Measurements from ENCODE around the gene GPR146.
"Not testable (repeated sequence)": the region's sequence is repeated elsewhere in the genome, so short reads cannot be mapped to it uniquely, and the experiment has no call there.

GPR146 gene, protein sequence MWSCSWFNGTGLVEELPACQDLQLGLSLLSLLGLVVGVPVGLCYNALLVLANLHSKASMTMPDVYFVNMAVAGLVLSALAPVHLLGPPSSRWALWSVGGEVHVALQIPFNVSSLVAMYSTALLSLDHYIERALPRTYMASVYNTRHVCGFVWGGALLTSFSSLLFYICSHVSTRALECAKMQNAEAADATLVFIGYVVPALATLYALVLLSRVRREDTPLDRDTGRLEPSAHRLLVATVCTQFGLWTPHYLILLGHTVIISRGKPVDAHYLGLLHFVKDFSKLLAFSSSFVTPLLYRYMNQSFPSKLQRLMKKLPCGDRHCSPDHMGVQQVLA

GRCh38 chr7:1044189-1045068, at the start of gene GPR146:
Gene GPR146 (plus strand): TSS chr7:1044546. CDS start chr7:1057516, 12,970 bp downstream.
- Histone ChIP-seq H3K36me3 (ENCODE audit: insufficient read depth, low read length) (no peaks in the 10 kb centered on the region), H3K9ac (ENCODE audit: low read depth, low read length) (peak within 1 kb of the TSS; percentile 76), H3K4me1 (ENCODE audit: insufficient read depth, low read length) (peaks cover 10% of the 10 kb centered on the region; the same call in 1 of the 2 replicates), H3K9me3 (ENCODE audit: control insufficient read depth, insufficient read depth, low read length) (no peaks in the 10 kb centered on the region)

- H3K36me3 ChIP-seq (ENCODE audit: insufficient read depth, low read length) = peaks cover 4% of the 10 kb centered on the region; the same call in 1 of the 2 replicates
- peaks cover 5% of the 10 kb centered on the region; the same call in 1 of the 2 replicates for H3K4me1 ChIP-seq (ENCODE audit: insufficient read depth, low read length)
- no peak overlapping the region for H3K9ac ChIP-seq (ENCODE audit: low read depth, low read length)
- no peaks in the 10 kb centered on the region for H3K9me3 ChIP-seq (ENCODE audit: control insufficient read depth, insufficient read depth, low read length)
Observed at GRCh38 chr7:994592-995308, 49.6 kb upstream of the GPR146 start.

GRCh38 chr7:995571-995970, 48.8 kb upstream of the GPR146 start:
- Histone ChIP-seq H3K4me1 (ENCODE audit: insufficient read depth, low read length) (peaks cover 7% of the 10 kb centered on the region; the same call in 1 of the 2 replicates), H3K9me3 (ENCODE audit: control insufficient read depth, insufficient read depth, low read length) (no peaks in the 10 kb centered on the region), H3K36me3 (ENCODE audit: insufficient read depth, low read length) (peaks cover 4% of the 10 kb centered on the region; the same call in 1 of the 2 replicates), H3K9ac (ENCODE audit: low read depth, low read length) (no peak overlapping the region)

DNA sequence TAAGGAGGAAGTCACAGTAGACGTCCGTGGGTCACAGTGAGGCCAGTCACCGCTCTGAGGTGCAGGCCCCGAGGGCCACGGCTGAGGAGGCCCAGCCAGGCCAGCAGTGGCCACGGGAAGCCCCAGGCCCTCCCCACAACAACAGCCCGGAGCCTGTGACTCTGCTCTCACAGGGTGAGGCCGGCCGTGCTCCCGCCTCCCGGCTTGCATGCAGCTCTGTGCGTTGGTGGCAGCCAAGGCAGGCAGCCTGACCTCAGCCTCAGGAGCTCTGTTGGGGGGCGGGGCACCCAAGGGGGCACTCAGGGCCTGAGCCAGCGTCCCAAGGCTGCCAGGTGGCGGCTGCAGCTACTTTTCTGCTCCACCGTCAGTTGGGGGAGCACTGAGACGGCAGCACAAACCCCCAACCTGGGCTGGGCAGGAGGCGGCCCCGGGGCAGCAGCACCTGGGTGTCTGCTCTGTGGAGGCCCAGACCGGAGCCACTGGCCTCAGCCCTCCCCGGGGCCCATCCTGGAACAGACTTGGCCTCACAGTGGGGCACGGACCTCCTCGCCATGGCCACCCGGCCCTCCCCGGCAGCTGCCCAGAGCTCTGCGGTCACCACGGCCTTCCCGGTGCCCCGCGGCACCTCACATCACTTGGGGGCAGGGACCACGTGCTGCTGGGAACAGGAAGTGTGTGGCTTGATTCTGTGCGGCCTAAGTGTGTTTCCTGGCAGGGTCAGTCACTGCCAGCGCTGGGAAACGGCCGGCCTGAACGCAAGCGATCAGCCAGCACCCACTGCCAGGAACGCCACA, 48.1 kb upstream of the GPR146 start:
- Histone ChIP-seq H3K36me3 (ENCODE audit: insufficient read depth, low read length) (peaks cover 4% of the 10 kb centered on the region; the same call in 1 of the 2 replicates), H3K4me1 (ENCODE audit: insufficient read depth, low read length) (peaks cover 7% of the 10 kb centered on the region; the same call in 1 of the 2 replicates), H3K9me3 (ENCODE audit: control insufficient read depth, insufficient read depth, low read length) (no peaks in the 10 kb centered on the region), H3K9ac (ENCODE audit: low read depth, low read length) (no peak overlapping the region)

DNA sequence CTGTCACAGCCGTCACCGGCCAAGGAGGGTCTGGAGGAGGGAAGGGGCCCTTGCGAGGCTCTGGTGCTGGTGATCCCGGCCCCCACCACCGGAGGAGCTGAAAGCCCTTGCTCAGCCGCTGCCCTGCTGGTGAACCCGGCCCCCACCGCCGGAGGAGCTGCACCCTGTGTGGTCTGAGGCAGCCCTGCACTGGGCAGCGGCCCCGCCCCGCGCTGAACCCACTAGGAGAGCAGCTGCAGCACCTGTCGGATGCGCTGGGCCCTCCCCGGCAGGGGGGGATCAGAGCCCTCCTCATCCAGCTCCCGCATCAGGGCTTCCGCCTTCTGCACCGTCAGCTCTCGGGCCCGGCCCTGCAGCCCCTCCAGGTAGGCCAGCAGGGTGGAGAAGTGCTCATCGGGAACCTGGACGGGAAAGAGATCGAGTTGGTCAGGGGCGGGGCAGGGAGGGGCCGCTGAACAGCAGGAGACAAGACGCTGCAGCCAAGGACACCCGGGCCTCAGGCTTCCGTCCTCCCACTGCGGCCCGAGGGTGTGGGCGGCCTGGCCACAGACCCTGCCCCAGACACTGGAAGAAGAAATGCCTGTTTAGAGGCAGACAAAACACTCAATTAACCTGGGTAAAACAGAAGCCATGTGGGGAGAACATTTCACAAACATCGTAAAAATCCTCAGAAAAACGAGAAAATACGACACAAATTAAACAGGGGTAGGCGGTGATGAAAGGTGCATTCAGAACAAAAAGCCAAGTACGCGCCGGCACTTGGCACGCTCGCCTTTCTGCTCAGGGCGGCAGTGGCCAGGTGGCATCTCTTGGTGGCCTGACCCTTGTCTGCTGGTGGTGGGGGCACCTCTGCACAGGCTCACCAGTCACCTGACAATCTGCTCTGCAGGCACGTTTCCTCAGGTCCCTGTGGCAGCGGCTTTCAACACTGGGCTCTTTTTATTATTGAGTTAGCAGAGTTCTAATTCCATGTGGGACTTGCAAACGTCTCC, 46.6 kb upstream of the GPR146 start:
- Histone ChIP-seq H3K9ac (ENCODE audit: low read depth, low read length) (no peak overlapping the region), H3K4me1 (ENCODE audit: insufficient read depth, low read length) (peaks cover 7% of the 10 kb centered on the region; the same call in 1 of the 2 replicates), H3K36me3 (ENCODE audit: insufficient read depth, low read length) (peaks cover 4% of the 10 kb centered on the region; the same call in 1 of the 2 replicates), H3K9me3 (ENCODE audit: control insufficient read depth, insufficient read depth, low read length) (no peaks in the 10 kb centered on the region)

- peaks cover 4% of the 10 kb centered on the region; the same call in 1 of the 2 replicates for H3K36me3 ChIP-seq (ENCODE audit: insufficient read depth, low read length)
- no peak overlapping the region for H3K9ac ChIP-seq (ENCODE audit: low read depth, low read length)
- peaks cover 4% of the 10 kb centered on the region; the same call in 1 of the 2 replicates for H3K4me1 ChIP-seq (ENCODE audit: insufficient read depth, low read length)
- H3K9me3 ChIP-seq (ENCODE audit: control insufficient read depth, insufficient read depth, low read length) = no peaks in the 10 kb centered on the region
Observed at GRCh38 chr7:999149-999879, 45.0 kb upstream of the GPR146 start.

GRCh38 chr7:999941-1000935, 44.1 kb upstream of the GPR146 start:
- H3K9ac ChIP-seq (ENCODE audit: low read depth, low read length) = no peak overlapping the region
- H3K36me3 ChIP-seq (ENCODE audit: insufficient read depth, low read length) = peaks cover 4% of the 10 kb centered on the region; the same call in 1 of the 2 replicates
- peaks cover 4% of the 10 kb centered on the region; the same call in 1 of the 2 replicates for H3K4me1 ChIP-seq (ENCODE audit: insufficient read depth, low read length)
- no peaks in the 10 kb centered on the region for H3K9me3 ChIP-seq (ENCODE audit: control insufficient read depth, insufficient read depth, low read length)

- not testable (repeated sequence) for H3K9ac ChIP-seq (ENCODE audit: low read depth, low read length); H3K9me3 ChIP-seq (ENCODE audit: control insufficient read depth, insufficient read depth, low read length); H3K4me1 ChIP-seq (ENCODE audit: insufficient read depth, low read length); H3K36me3 ChIP-seq (ENCODE audit: insufficient read depth, low read length)
Observed at GRCh38 chr7:1001069-1001770, 43.1 kb upstream of the GPR146 start.

DNA sequence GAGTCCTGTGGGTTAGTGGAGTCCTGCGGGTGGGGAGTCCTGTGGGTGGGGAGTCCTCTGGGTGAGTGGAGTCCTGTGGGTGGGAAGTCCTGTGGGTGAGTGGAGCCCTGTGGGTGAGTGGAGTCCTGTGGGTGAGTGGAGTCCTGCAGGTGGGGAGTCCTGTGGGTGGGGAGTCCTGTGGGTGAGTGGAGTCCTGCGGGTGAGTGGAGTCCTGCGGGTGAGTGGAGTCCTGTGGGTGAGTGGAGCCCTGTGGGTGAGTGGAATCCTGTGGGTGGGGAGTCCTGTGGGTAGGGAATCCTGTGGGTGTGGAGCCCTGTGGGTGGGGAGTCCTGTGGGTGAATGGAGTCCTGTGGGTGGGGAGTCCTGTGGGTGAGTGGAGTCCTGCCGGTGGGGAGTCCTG, 42.3 kb upstream of the GPR146 start:
- H3K9ac ChIP-seq (ENCODE audit: low read depth, low read length); H3K4me1 ChIP-seq (ENCODE audit: insufficient read depth, low read length); H3K9me3 ChIP-seq (ENCODE audit: control insufficient read depth, insufficient read depth, low read length); H3K36me3 ChIP-seq (ENCODE audit: insufficient read depth, low read length): not testable (repeated sequence)

DNA sequence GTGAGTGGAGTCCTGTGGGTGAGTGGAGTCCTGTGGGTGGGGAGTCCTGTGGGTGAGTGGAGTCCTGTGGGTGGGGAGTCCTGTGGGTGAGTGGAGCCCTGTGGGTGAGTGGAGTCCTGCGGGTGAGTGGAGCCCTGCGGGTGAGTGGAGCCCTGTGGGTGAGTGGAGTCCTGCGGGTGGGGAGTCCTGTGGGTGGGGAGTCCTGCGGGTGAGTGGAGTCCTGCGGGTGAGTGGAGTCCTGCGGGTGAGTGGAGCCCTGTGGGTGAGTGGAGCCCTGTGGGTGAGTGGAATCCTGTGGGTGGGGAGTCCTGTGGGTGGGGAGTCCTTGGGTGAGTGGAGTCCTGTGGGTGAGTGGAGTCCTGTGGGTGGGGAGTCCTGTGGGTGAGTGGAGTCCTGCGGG, 41.9 kb upstream of the GPR146 start:
- H3K36me3 ChIP-seq (ENCODE audit: insufficient read depth, low read length); H3K9ac ChIP-seq (ENCODE audit: low read depth, low read length); H3K4me1 ChIP-seq (ENCODE audit: insufficient read depth, low read length); H3K9me3 ChIP-seq (ENCODE audit: control insufficient read depth, insufficient read depth, low read length): not testable (repeated sequence)
